ENCODE data around the gene IL17REL.

Gene IL17REL

DNA sequence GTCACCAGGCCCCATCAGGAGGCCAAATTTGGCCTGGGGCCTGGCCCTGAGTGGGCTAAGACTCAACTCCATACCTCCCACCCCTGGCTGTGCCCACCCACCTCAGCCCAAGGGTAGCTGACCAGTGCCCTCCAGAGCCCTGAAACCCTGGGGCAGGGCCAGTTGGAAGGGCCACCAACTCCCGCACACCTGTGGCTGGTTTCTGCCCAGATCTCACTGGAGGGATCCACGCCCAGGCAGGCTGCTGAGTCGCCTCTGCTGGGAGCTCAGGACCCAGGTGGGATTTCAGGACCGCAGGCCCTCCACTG is 60.9 kb downstream of the IL17REL start:
- Histone ChIP-seq H3K9me3 (no peaks in the 10 kb centered on the region), H3K36me3 (no peaks in the 10 kb centered on the region), H3K4me1 (peaks cover 5% of the 10 kb centered on the region; the same call in 1 of the 2 replicates), H3K27me3 (no peaks in the 10 kb centered on the region), H3K4me3 (ENCODE audit: low read depth, low read length) (no peak overlapping the region)
- no peak for DNase-seq
- TF ChIP-seq, protein P1, sequence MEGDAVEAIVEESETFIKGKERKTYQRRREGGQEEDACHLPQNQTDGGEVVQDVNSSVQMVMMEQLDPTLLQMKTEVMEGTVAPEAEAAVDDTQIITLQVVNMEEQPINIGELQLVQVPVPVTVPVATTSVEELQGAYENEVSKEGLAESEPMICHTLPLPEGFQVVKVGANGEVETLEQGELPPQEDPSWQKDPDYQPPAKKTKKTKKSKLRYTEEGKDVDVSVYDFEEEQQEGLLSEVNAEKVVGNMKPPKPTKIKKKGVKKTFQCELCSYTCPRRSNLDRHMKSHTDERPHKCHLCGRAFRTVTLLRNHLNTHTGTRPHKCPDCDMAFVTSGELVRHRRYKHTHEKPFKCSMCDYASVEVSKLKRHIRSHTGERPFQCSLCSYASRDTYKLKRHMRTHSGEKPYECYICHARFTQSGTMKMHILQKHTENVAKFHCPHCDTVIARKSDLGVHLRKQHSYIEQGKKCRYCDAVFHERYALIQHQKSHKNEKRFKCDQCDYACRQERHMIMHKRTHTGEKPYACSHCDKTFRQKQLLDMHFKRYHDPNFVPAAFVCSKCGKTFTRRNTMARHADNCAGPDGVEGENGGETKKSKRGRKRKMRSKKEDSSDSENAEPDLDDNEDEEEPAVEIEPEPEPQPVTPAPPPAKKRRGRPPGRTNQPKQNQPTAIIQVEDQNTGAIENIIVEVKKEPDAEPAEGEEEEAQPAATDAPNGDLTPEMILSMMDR (IDR thresholded peaks at IDR 0.05; ENCODE audit: low read depth, low read length): no peak

DNA sequence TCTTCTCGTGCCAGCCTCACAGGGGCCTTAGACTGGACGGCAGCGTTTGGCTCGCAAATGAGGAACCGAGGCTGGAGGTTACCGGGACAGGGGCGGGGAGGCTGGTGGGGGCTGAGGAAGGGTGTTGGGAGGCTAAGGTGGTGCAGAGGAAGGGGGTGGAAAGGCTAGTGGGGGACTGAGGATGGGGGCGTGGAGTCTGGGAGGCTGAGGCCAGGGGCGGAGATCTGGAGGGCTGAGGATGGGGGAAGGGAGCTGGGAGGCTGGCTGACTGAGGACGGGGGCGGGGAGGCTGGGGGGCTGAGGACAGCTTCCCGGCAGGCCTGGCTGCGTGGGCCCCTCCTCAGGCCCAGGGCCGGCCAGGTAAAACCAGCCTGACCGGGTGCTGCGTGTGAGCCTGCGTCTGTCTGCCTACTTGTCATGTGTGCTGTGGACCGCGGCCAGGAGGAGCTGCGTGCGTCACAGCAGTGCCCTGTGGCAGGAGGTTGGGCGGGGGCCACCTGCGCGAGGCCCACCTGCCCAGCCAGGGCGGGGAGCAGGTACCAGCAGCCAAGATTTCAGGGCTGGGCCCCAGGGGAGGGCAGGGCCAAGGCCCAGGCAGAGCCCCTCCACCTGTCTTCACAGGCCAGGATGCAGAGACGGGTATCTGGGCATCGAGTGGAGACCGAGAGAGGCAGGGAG is 61.4 kb downstream of the IL17REL start:
- Histone ChIP-seq H3K4me3 (ENCODE audit: low read depth, low read length) (no peak overlapping the region), H3K36me3 (no peaks in the 10 kb centered on the region), H3K27me3 (no peaks in the 10 kb centered on the region), H3K4me1 (peaks cover 5% of the 10 kb centered on the region), H3K9me3 (no peaks in the 10 kb centered on the region)
- DNase-seq: no peak
- TF ChIP-seq, protein P1 (IDR thresholded peaks at IDR 0.05; ENCODE audit: low read depth, low read length): no peak

DNA sequence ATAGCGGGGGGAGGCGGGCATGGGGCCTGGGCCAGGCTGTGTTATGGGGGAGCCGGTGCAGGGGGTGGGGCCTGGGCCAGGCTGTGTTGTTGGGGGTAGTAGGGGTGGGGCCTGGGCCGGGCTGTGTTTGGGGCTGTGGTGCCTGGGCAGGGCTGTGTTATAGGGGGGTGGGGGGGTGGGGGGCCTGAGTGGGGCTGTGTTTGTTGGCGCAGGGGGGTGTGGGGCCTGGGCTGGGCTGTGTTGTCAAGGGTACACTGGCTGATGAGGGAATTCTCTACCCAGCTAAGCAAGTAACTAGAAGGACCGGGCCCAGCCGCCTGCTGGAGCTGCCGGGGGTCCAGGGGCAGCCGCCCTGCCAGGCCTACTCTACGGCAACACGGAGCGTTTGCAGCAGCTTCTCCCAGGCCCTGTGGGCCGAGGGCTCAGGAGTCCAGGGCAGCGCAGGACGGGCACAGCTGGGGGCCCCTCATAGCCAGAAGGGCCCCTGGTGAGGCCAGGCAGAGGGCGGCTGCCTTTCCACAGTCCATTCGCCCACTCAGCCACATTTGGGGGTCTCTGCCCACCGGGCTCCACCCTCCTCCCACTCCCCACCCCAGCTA is 62.1 kb downstream of the IL17REL start:
- no peak for DNase-seq
- H3K27me3 ChIP-seq: no peaks in the 10 kb centered on the region
- H3K9me3 ChIP-seq: no peaks in the 10 kb centered on the region
- H3K4me1 ChIP-seq: peaks cover 11% of the 10 kb centered on the region
- no peak overlapping the region for H3K4me3 ChIP-seq (ENCODE audit: low read depth, low read length)
- no peaks in the 10 kb centered on the region for H3K36me3 ChIP-seq
- TF ChIP-seq, protein P1 (IDR thresholded peaks at IDR 0.05; ENCODE audit: low read depth, low read length): no peak

DNA sequence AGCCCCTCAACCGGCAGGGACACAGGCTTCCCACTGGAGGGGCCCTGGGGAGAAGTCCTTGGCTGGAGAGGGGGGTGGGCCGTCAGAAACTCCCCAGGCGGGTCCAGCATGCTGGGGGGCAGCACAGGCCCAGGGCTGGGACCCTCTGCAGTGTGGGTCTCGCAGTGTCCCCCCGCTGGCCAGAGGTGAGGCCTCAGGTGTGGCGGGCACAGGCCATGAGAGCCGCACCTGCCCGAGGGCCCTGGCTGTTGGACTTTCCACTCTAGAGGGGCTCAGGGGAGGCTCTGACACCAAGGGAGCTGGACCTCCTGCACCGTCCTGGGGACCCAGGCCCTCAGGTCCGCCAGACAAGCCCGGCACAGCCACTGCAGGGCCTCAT is 62.7 kb downstream of the IL17REL start:
- Histone ChIP-seq H3K36me3 (no peaks in the 10 kb centered on the region), H3K4me3 (ENCODE audit: low read depth, low read length) (no peak overlapping the region), H3K9me3 (no peaks in the 10 kb centered on the region), H3K27me3 (no peaks in the 10 kb centered on the region), H3K4me1 (peaks cover 11% of the 10 kb centered on the region)
- no peak for DNase-seq
- TF ChIP-seq, protein P1 (IDR thresholded peaks at IDR 0.05; ENCODE audit: low read depth, low read length): no peak

DNA sequence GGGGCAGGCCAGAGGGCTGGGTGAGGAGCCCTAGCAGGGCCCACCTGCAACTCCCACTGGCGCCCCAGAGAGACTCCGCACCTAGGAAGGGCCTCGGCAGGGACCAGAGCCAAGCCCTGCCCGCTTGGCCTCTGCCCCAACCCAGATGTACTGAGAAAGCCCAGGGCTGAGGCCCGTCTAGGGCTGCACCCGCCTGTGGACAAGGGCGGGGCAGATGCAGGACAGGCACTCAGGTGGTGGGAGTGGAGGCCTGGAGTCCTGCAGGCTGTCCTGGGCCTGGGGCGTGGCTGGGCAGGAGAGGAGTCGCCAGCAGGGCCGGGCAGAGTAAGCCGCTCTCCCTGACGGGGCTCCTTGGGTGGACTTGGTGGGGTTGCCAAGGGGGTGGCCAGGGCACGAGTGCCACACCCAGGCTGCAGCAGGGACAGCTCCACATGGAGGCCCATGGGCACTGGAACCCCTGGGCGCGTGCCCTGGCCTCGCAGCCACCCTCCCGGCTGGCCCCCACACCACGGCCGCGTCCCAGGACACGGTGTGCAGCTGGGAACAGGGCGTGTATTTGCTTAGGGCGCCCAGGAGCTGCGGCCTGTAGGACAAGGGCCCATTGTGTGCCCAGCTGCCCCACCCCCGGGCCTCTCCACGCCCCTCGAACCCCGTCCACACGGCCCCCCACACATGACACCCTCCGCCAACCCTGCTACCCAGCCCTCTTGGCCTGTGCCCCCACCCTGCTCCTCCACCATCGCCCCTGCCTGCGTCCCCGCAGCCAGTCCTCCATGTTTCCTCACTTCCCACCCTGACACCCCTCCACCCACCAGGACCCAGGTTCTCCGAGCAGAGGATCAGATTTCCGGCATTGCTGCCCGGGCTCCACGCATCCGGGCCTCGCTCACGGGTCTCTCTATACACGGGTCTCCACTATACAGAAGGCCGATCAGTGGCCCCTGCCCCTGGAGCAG is 63.3 kb downstream of the IL17REL start:
- TF ChIP-seq, protein P1 (IDR thresholded peaks at IDR 0.05; ENCODE audit: low read depth, low read length): no peak
- Histone ChIP-seq H3K4me1 (peaks cover 11% of the 10 kb centered on the region), H3K27me3 (no peaks in the 10 kb centered on the region), H3K36me3 (no peaks in the 10 kb centered on the region), H3K9me3 (no peaks in the 10 kb centered on the region), H3K4me3 (ENCODE audit: low read depth, low read length) (no peak overlapping the region)
- no peak for DNase-seq
